ENCODE measurements around the gene GRIN2B. TPM values are rescaled to one million over a fixed set of nuclear protein-coding genes. Genes with fewer than 3 reads are reported as not detected.

The GRIN2B gene
- total RNA-seq, 1 experiment from 2014 or later: 1.6 TPM

DNA sequence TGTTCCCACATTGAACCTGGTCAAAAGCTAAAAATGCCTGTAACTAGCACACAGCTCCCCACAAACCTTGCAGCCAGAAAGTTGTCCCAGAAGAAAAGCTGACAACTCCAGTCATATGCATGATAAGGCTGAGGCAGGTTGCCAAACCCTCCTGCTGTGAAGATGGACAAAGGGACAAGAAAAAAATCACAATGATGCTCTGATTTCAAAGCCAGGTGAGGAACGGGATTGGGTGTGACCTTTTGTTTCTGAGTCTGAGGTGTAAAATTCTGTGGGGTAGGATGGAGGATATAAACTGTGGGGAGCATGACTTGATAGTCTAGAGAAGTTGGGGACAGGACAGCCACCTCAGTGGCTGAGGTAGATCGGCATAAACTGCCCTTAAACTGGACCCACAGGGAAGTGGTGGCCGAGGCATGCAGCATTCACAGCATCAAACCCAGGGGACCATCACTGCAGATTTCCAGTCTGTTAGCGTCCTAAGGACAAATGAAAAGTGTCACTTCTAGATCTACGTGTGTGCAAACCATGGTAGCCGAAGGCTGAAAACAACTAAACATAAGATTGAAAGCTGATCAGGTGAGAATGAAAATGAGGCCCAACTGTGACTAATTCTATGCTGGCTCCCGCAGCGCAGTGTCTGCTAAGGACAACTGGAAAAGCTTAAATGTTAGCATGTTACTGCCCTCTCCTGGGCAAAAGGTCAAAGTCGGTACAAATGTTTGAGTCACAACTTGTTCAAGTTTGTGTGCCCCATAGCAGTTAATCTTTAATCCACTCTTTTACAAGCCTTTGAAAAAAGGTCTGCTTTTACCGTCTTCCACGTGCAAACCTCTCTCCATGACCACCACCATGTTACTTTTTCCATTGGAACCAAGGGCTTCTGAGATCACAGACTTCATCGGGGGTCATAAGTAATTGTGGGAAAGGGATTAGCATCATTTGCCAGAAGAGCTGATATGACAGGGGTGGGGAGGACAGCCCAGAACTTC lies 39.8 kb downstream of the GRIN2B start (continued):
- TF ChIP-seq, protein P1, sequence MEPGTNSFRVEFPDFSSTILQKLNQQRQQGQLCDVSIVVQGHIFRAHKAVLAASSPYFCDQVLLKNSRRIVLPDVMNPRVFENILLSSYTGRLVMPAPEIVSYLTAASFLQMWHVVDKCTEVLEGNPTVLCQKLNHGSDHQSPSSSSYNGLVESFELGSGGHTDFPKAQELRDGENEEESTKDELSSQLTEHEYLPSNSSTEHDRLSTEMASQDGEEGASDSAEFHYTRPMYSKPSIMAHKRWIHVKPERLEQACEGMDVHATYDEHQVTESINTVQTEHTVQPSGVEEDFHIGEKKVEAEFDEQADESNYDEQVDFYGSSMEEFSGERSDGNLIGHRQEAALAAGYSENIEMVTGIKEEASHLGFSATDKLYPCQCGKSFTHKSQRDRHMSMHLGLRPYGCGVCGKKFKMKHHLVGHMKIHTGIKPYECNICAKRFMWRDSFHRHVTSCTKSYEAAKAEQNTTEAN (CRISPR knock-in tag; IDR thresholded peaks at IDR 0.05): 0 out of 2 replicates have a peak, but pooled peaks have one; percentile 69
- TF ChIP-seq ESRRA (CRISPR knock-in tag; IDR thresholded peaks at IDR 0.05; ENCODE audit: borderline replicate concordance) (no peak), HMGA2 (CRISPR knock-in tag; IDR thresholded peaks at IDR 0.05) (no peak), ZNF671 (CRISPR knock-in tag; IDR thresholded peaks at IDR 0.05) (no peak), OVOL2 (CRISPR knock-in tag; IDR thresholded peaks at IDR 0.05; ENCODE audit: borderline replicate concordance) (no peak), SMAD3 (CRISPR knock-in tag; IDR thresholded peaks at IDR 0.05; ENCODE audit: borderline replicate concordance) (no peak), EMX1 (CRISPR knock-in tag; IDR thresholded peaks at IDR 0.05) (no peak), GRHL2 (CRISPR knock-in tag; IDR thresholded peaks at IDR 0.05; ENCODE audit: insufficient replicate concordance, severe bottlenecking) (no peak), NFYB (CRISPR knock-in tag; conservative IDR thresholded peaks at IDR 0.05; ENCODE audit: low read depth) (no peak), KAT7 (CRISPR knock-in tag; IDR thresholded peaks at IDR 0.05; ENCODE audit: borderline replicate concordance) (no peak), ZBTB21 (CRISPR knock-in tag; IDR thresholded peaks at IDR 0.05; ENCODE audit: borderline replicate concordance) (no peak), ZNF121 (CRISPR knock-in tag; IDR thresholded peaks at IDR 0.05) (no peak)
- TF ChIP-seq, protein P2, sequence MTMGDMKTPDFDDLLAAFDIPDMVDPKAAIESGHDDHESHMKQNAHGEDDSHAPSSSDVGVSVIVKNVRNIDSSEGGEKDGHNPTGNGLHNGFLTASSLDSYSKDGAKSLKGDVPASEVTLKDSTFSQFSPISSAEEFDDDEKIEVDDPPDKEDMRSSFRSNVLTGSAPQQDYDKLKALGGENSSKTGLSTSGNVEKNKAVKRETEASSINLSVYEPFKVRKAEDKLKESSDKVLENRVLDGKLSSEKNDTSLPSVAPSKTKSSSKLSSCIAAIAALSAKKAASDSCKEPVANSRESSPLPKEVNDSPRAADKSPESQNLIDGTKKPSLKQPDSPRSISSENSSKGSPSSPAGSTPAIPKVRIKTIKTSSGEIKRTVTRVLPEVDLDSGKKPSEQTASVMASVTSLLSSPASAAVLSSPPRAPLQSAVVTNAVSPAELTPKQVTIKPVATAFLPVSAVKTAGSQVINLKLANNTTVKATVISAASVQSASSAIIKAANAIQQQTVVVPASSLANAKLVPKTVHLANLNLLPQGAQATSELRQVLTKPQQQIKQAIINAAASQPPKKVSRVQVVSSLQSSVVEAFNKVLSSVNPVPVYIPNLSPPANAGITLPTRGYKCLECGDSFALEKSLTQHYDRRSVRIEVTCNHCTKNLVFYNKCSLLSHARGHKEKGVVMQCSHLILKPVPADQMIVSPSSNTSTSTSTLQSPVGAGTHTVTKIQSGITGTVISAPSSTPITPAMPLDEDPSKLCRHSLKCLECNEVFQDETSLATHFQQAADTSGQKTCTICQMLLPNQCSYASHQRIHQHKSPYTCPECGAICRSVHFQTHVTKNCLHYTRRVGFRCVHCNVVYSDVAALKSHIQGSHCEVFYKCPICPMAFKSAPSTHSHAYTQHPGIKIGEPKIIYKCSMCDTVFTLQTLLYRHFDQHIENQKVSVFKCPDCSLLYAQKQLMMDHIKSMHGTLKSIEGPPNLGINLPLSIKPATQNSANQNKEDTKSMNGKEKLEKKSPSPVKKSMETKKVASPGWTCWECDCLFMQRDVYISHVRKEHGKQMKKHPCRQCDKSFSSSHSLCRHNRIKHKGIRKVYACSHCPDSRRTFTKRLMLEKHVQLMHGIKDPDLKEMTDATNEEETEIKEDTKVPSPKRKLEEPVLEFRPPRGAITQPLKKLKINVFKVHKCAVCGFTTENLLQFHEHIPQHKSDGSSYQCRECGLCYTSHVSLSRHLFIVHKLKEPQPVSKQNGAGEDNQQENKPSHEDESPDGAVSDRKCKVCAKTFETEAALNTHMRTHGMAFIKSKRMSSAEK (CRISPR knock-in tag; IDR thresholded peaks at IDR 0.05; ENCODE audit: borderline replicate concordance): no peak
- TF ChIP-seq, protein P3, sequence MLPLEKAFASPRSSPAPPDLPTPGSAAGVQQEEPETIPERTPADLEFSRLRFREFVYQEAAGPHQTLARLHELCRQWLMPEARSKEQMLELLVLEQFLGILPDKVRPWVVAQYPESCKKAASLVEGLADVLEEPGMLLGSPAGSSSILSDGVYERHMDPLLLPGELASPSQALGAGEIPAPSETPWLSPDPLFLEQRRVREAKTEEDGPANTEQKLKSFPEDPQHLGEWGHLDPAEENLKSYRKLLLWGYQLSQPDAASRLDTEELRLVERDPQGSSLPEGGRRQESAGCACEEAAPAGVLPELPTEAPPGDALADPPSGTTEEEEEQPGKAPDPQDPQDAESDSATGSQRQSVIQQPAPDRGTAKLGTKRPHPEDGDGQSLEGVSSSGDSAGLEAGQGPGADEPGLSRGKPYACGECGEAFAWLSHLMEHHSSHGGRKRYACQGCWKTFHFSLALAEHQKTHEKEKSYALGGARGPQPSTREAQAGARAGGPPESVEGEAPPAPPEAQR (CRISPR knock-in tag; IDR thresholded peaks at IDR 0.05): no peak
- TF ChIP-seq, protein P4, sequence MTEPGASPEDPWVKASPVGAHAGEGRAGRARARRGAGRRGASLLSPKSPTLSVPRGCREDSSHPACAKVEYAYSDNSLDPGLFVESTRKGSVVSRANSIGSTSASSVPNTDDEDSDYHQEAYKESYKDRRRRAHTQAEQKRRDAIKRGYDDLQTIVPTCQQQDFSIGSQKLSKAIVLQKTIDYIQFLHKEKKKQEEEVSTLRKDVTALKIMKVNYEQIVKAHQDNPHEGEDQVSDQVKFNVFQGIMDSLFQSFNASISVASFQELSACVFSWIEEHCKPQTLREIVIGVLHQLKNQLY (CRISPR knock-in tag; IDR thresholded peaks at IDR 0.05): no peak
- TF ChIP-seq, protein P5, sequence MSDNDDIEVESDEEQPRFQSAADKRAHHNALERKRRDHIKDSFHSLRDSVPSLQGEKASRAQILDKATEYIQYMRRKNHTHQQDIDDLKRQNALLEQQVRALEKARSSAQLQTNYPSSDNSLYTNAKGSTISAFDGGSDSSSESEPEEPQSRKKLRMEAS (CRISPR knock-in tag; IDR thresholded peaks at IDR 0.05): peak; percentile 29; the same call in 1 of the 2 replicates
- TF ChIP-seq, protein P6, sequence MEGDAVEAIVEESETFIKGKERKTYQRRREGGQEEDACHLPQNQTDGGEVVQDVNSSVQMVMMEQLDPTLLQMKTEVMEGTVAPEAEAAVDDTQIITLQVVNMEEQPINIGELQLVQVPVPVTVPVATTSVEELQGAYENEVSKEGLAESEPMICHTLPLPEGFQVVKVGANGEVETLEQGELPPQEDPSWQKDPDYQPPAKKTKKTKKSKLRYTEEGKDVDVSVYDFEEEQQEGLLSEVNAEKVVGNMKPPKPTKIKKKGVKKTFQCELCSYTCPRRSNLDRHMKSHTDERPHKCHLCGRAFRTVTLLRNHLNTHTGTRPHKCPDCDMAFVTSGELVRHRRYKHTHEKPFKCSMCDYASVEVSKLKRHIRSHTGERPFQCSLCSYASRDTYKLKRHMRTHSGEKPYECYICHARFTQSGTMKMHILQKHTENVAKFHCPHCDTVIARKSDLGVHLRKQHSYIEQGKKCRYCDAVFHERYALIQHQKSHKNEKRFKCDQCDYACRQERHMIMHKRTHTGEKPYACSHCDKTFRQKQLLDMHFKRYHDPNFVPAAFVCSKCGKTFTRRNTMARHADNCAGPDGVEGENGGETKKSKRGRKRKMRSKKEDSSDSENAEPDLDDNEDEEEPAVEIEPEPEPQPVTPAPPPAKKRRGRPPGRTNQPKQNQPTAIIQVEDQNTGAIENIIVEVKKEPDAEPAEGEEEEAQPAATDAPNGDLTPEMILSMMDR (IDR thresholded peaks at IDR 0.05): peak; percentile 27
- TF ChIP-seq, protein P7, sequence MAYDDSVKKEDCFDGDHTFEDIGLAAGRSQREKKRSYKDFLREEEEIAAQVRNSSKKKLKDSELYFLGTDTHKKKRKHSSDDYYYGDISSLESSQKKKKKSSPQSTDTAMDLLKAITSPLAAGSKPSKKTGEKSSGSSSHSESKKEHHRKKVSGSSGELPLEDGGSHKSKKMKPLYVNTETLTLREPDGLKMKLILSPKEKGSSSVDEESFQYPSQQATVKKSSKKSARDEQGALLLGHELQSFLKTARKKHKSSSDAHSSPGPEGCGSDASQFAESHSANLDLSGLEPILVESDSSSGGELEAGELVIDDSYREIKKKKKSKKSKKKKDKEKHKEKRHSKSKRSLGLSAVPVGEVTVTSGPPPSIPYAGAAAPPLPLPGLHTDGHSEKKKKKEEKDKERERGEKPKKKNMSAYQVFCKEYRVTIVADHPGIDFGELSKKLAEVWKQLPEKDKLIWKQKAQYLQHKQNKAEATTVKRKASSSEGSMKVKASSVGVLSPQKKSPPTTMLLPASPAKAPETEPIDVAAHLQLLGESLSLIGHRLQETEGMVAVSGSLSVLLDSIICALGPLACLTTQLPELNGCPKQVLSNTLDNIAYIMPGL (CRISPR knock-in tag; IDR thresholded peaks at IDR 0.05): no peak
- TF ChIP-seq, protein P8, sequence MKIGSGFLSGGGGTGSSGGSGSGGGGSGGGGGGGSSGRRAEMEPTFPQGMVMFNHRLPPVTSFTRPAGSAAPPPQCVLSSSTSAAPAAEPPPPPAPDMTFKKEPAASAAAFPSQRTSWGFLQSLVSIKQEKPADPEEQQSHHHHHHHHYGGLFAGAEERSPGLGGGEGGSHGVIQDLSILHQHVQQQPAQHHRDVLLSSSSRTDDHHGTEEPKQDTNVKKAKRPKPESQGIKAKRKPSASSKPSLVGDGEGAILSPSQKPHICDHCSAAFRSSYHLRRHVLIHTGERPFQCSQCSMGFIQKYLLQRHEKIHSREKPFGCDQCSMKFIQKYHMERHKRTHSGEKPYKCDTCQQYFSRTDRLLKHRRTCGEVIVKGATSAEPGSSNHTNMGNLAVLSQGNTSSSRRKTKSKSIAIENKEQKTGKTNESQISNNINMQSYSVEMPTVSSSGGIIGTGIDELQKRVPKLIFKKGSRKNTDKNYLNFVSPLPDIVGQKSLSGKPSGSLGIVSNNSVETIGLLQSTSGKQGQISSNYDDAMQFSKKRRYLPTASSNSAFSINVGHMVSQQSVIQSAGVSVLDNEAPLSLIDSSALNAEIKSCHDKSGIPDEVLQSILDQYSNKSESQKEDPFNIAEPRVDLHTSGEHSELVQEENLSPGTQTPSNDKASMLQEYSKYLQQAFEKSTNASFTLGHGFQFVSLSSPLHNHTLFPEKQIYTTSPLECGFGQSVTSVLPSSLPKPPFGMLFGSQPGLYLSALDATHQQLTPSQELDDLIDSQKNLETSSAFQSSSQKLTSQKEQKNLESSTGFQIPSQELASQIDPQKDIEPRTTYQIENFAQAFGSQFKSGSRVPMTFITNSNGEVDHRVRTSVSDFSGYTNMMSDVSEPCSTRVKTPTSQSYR (CRISPR knock-in tag; IDR thresholded peaks at IDR 0.05): no peak
- TF ChIP-seq, protein P9, sequence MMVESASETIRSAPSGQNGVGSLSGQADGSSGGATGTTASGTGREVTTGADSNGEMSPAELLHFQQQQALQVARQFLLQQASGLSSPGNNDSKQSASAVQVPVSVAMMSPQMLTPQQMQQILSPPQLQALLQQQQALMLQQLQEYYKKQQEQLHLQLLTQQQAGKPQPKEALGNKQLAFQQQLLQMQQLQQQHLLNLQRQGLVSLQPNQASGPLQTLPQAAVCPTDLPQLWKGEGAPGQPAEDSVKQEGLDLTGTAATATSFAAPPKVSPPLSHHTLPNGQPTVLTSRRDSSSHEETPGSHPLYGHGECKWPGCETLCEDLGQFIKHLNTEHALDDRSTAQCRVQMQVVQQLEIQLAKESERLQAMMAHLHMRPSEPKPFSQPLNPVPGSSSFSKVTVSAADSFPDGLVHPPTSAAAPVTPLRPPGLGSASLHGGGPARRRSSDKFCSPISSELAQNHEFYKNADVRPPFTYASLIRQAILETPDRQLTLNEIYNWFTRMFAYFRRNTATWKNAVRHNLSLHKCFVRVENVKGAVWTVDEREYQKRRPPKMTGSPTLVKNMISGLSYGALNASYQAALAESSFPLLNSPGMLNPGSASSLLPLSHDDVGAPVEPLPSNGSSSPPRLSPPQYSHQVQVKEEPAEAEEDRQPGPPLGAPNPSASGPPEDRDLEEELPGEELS (CRISPR knock-in tag; IDR thresholded peaks at IDR 0.05): peak; percentile 36; the same call in 1 of the 2 replicates

Data from WTC11 (cell line).